Activated CD4-positive, alpha-beta T cell treated with anti-CD3 and anti-CD28 coated beads, Interleukin-10, Interleukin-2, amounts not matched to agents 100 ng/mL and 50 ng/mL, durations not matched to agents 16 hours and 8 hours (primary cell): ENCODE results near the gene VPS35L.

Source experiments
- DNase-seq: peaks from one replicate; pipeline ENCODE4 v3.0.0-alpha.2; 2020

VPS35L gene

DNA sequence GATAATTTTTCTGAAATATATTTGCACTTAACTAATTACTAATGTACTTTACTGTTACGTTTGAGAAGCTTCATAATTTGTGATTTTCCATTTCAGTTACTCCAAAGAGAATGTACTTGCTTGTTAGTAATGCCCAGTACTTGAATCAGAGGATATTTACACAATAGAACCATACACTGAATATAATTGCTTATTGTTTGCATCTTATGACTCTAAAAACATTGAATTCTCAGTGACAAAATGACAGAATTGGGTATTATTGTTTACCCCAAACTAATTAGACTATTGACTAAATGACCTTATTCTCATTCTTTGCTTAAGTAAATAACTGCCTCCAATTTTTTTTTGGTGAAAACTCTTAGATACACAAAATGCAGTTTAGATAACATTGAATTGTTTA, 22.9 kb upstream of the VPS35L start:
- DNase-seq = no peak

DNA sequence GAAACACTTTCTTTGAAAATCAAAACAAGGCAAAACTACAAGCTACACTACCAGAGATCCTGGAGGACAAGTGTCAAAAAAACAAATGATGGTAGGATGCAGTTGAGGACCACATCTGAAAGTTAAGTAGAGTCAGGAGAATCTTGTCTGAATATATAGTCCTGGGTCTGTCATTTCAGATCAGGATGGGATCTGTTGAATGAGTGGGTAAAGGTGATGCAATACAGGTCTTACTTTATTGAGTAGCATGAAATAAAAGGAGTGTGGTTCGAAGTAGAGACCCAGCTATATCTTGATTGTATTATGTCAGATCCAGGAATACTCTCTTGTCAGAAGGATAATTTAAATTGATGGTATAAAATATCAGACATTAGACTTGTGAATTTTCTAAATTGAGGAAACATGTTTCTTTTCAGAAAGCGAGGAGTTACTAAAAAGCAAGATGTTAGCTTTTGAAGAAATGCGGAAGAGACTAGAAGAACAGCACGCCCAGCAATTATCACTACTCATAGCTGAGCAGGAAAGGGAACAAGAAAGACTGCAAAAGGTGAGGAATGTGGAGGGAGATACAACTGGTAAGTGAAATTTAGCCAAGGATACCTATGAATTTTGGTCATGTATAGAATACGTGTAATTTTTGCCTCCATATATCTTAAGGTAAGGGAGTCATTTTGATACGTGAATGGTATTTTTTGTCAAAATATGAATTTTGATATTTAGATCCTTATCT, 15.1 kb upstream of the VPS35L start:
- DNase-seq = no peak

DNA sequence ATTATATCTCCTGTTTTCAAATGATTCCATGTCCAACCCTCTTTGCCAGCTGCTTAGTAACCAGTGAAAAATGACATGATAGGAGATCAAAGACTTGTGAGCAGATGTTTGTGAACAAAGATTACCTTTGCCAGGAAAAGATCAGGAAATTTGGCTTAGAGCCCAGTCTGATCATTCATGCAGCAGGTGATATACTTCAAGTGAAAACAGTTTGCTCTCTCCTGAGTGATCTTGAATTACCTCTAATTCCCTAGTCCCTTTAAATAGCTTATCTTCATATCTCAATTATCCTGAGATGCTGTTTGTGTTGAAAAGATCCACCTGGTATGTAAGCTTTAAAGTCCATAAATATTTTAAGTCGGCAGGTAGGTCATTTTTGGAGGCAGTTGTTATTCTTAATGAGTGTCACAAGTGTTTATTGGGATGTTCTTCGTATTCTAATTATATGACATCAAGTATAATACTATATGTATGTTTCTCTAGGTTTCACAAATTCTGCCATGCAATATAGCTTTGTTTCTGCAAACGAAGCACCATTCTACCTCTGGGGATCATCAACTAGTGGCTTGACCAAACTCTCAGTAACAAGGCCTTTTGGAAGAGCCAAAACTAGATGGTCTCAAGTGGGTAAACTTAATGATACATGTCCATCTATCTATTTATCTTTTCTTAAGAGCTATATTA, 13.2 kb upstream of the VPS35L start:
- DNase-seq = no peak

DNA sequence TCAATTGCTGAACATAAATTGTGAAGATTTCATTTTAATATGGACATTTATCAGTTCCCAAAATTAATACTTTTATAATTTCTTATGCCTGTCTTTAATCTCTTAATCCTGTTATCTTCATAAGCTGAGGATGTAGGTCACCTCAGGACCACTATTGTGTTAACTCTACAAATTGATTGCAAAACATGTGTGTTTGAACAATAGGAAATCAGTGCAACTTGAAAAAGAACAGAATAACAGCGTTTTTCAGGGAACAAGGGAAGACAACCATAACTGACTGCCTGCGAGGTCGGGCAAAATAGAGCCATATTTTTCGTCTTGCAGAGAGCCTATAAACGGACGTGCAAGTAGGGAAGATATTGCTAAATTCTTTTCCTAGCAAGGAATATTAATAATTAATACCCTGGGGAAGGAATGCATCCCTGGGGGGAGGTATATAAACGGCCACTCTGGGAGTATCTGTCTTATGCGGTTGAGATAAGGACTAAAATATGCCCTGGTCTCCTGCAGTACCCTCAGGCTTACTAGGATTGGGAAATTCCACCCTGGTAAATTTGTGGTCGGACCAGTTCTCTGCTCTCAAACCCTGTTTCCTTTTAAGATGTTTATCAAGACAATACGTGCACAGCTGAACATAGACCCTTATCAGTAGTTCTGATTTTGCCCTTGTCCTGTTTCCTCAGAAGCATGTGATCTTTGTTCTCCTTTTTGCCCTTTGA, 12.1 kb upstream of the VPS35L start:
- peak; percentile 49 for DNase-seq

DNA sequence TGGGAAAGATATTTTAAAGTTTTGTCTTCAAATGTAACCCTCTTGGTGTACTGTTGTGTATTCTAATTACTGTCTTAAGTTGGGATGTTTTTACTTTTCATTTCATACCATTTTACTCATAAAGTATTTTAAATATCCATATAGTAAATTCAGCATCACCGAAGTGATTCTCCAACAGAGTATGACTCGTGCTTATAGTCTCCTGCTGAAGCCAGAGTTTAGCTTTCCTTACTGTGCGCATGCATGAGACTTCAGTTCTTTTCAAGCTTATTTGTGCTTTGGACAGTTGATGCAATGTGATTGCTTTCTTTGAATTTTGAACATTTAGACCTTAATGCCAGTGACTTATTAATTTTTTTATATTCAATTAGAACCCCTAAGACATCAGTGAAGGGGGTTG, 7.4 kb upstream of the VPS35L start:
- DNase-seq = no peak

DNA sequence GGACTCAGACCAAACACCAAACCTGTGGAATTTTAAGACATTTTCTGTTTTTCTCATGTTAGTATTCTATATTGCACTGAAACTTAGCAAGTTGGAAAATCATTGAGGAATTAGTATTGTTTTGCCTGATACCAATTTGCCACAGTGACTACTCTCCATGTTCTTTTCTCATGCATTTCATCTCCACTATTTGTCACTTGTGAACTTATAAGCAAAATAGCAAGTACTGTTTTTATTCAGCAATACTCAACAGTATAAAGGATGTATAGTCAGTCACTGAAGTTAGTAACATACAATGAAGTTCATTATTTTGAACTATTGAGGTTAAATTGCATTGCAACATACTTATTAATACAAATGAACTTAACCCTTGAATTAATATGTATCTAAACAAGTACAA, 5.8 kb upstream of the VPS35L start:
- peak; percentile 59 for DNase-seq

DNA sequence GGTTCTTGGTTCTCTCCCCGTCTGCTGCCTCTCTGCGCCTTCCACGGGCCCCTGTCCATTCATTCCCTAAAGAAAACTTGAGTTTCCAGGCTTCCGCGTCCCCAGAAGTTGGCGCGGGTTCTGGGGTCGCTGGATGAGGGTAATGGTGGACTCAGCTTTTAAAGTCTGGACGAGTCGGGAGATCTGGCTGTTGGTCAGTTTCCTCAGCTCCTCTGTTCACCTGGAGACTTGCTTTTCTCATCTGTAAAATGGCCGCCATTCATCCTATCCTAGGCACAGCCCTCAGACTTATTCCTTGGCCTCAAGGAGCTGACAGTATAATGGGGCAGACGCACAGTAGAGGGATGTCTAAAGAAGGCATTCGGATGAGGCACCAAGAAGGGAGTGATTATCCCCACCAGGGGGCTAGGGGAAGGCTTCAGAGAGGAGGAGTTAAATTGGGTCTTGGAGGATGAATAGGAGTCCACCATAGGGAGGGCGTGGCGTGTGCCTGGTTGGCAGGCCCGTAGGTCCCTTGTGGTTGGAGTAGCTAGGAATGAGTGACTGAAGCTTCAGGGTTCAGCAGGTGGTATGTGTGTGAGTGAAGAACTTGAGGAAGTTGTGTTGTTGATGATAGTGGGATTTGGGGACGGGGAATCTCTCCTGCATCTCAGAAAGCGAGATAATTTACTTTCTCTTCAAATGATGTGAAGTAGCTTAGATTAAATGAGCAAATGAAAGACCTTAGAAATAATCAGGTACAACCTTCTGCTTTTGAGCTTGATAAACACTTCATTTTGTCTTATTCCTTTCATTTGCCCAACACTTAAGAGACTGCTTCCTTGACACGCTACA, 652 bp downstream of the VPS35L start:
- DNase-seq = peak; percentile 65

DNA sequence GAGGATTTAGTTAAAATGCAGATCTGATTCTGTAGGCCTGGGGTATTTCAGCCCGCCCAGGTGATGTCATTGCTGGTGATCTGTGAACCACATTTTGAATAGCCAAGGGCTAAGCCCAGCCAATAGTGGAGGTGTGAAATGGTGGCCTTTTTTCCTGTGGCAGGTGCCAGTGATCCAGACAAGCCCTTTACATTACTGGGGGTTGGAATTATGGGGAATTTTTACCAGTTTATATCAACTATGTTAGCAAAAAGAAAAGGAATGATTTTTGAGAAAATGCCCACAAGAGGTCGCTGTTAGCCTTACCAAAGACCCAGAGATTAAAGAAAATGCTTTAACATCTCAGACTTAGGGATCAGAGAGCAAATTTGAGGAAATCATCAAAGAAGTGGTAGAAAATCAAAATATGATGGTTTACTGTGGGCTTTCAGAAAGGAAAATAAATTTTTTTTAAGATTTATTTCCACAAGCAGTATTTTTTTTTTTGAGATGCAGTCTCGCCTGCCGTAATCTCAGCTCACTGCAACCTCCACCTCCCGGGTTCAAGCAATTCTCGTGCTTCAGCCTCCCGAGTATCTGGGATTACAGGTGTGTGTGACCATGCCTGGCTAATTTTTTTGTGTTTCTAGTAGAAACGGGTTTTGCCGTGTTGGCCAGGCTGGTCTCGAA, 3.9 kb downstream of the VPS35L start:
- peak; percentile 35 for DNase-seq

DNA sequence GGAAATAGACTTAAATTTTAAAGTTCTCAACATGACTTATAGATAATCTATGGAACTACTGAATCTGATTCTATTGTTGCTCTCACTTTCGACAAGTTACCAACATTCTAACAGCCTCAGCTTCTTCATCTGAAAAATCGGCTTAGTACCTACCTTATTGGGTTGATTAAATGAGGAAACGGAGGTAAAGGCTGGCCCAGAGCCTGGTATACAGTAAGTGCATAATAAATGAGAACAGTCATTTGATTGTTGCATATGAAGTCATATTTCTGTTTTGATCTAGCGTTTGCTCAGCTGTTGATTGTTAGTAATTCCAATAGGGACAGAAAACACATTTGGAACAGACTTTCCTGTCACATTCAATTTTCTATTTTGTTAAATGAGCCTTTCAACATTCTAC, 4.6 kb downstream of the VPS35L start:
- no peak for DNase-seq

DNA sequence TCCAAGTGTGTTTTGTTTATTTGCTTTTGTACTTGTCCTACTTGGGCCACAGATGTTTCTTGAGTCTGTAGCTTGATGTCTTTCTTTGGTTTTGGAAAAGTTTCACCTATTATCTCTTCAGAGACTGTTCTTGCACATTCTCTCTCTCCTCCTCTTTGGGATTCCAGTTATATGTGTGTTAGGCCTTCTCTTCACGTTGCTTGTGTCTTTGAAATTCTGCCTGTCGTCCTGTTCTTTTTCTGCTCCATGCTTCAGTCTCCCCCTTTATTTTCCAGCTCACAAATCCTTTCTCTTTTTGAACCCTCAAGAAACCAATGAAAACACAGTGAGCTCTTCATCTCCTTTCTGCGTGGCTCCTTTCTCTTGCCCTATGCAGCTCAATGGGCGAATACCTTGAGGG, 7.9 kb downstream of the VPS35L start:
- no peak for DNase-seq

DNA sequence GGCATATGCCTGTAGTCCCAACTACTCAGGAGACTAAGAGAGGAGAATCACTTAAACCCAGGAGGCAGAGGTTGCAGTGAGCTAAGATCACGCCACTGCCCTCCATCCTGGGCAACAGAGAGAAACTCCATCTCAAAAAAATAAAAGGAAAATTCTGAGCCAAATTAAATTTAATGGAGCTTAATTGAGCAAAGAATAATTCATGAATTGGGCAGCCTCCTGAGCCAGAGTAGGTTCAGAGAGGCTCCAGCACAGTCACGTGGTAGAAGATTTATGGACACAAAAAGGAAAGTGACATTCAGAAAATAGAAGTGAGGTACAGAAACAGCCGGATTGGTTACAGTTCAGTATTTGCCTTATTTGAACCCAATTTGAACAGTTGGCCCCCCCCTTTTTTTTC, 10.9 kb downstream of the VPS35L start:
- no peak for DNase-seq

DNA sequence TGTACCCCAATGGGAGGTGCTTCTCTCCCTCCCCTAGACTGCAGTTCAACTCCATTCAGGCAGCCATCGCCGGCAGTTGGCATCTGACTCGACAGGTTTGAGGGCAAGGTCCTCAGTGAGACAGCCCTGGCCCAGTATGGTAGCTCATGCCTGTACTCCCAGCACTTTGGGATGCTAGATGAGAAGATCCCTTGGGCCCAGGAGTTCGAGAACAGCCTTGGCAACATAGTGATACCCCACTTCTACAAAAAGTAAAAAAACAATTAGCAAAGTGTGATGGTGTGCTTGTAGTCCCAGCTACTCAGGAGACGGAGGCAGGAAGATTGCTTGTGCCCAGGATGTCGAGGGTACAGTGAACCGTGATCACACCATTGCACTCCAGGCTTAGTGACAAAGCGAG, 12.1 kb downstream of the VPS35L start:
- no peak for DNase-seq

DNA sequence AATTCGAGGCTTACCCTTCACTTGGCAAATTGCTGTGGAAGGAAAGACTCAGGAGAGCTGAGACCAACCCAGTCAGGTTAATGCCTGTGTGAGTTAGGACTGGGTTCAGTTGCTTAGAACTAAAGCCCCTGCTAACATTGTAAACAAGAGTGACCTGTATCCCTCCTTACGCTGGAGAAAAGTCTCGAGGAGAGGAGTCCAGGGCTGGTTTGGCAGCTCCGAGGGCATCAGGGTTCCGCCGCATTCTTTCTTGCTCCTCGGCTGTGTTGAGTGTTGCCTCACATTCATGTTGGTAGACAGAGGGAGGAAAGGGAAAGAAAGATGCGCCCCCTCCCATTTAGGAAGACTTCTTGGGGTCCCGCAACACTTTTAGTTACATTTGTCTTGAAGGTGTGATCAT, 18.5 kb downstream of the VPS35L start:
- no peak for DNase-seq

DNA sequence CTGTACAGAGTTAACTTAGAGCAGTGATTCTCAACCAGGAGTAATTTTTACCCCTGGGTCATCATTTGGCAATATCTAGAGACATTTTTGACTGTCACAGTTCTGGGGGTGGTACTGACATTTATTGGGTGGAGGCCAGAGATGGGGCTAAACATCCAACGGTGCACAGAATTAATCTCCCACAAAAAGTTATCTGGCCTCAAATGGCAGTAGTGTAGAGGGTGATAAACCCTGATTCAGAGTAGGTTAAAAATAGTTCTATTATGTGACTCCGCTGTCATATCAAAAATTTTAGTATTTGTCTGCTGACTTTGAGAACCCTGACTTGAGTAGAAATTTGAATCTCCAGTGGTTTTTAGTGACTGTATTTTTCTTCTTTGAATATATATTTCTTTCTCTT, 19.1 kb downstream of the VPS35L start:
- DNase-seq = no peak

DNA sequence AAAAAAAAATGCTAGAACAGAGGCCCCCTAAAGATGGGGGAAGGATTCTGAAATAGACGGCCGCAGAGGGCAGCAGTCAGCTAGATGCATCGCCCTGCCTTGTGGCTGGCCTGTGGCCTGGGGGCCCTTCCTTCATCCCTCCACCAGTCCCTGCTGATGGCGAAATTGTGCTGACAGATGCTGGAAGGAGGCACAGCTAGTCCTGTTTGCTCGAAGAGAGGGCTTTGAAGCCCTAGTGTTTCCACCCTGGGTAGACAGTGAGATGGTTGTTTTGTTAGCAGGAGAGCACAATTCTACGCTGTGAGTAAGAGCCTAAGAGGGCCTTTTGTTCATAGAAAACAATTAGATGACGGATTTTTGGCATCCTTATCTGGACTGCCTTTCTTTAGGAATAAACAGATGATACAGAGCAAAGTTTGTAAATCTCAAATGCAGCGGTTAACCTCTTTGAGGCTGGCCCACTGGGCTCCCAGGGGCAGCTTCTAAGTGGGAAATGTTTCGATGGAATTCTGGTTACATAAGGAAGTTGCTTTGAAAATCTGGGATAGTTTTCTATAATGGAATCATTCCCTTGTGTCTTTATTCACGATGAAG, 23.0 kb downstream of the VPS35L start:
- DNase-seq = no peak

DNA sequence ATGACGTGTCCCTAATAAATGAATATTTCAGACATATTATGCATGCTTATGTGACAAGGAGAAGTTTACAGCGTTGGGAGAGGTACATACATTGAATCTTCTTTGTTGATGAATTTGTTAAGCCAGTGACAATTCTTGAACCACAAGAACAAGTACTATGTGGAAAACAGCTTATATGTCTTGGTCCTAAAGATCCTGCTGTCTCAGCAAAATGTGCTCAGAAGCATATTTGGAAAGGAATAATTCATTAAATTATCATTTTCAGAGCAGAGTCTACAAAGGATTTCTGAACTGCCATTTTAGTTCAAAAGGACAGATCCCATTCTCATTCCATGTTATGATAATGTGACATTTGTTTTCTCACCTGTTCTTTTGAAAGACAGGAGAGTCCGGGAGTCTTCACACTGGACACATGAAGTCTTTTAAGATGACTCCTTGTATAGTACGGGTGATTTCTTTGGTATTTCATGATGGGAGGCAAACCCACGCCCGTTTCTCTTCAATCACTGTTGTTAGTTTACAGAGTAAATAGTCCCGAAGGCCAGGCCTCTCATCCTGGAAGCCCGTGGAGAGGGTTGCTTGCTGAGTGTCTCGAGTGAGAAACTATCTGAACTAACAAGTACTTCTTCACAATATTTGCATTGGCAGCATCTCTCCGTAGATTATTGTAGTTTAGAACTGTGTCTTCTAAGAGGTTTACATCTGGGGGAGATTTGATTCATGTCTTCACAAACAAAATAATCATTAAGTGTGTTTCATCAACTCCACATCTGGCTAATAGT, 26.7 kb downstream of the VPS35L start:
- DNase-seq = no peak

DNA sequence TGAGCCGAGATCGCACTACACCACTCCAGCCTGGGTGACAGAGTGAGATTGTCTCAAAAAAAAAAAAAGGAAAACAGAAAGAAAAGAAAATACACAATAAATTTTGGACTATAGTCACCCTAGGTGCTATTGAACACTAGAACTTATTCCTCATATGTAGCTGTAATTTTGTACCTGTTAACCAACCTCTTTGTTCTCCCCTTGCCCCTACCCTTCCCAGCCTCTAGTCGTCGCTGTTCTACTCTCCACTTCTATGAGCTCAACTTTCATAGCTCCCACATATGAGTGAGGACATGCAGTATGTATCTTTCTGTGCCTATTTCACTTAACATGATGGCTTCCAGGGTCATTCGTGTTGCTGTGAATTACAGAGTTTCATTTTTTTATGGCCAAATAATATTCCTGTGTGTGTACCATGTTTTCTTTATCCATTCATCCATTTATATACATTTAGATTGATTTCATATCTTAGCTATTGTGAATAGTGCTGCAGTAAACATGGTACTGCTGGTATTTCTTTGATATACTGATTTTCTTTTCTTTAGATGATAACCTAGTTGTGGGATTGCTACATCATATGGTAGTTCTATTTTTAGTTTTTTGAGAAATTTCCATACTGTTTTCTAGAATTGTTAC, 28.3 kb downstream of the VPS35L start:
- DNase-seq = peak; percentile 53

DNA sequence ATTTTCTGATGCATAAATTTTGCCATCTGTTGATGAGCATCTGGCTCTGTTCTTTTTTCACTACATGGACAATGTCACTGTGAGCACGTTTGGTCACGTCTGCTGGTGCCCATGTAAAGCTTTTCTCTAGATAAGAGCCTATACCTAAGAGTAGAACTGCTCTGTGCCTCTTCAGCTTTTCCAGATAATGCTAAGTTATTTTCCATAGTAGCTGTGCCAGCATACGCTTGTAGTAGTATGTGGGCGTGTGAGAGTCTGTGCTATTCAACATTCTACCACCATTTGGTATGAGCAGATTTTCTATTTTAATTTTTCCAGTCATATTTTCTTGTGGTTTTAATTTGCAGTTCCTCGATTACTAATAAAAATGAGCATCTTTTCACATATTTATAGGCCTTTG, 33.2 kb downstream of the VPS35L start:
- DNase-seq = no peak

DNA sequence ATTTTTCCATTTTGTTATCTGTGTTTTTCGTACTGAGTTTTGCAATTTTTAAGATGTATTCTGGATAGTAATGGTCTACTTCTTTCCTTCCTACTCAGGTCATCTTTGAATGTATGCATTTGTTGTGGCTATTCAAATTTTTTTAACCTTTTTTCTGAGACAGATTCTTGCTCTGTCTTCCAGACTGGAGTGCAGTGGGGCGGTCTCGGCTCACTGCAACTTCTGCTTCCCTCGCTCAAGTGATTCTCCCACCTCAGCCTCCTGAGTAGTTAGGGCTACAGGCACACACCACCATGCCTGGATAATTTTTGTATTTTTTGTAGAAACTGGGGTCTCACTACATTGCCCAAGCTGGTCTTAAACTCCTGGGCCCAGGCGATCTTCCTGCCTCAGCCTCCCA, 33.6 kb downstream of the VPS35L start:
- DNase-seq = no peak

DNA sequence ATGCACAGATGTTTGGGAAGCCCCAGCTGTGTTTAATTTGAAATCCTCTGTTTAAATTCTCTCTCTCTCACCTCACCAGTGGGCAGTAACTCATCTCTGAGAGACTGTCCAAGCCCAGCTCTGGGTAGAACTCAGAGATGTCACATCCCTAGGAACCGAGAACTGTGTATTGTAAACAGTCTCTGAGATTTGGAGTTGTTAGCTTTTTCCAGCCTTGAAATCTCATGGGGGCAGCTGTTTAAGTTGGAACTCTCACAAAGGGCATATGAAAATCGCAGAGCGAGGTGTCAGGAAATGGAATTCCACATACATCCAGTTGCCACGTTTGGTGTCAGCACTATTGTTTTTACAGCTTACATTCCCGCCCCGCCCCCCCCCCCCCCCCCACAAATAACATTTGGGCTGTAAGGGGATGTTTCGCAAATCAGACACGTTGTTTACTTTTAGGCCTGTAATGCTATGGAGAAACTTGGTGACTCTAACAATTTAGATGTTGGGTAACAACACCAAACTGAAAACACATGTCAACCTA, 34.3 kb downstream of the VPS35L start:
- no peak for DNase-seq
